Fibroblast of the conjunctiva (primary cell): Measurements from ENCODE around the gene TRAIP.
"Not testable (repeated sequence)": the region's sequence is repeated elsewhere in the genome, so short reads cannot be mapped to it uniquely, and the experiment has no call there.

Source experiments
- DNase-seq: peaks from one replicate; pipeline ENCODE4 v3.0.0-alpha.2; 2010; ENCODE audit warnings: low read depth

TRAIP gene

DNA sequence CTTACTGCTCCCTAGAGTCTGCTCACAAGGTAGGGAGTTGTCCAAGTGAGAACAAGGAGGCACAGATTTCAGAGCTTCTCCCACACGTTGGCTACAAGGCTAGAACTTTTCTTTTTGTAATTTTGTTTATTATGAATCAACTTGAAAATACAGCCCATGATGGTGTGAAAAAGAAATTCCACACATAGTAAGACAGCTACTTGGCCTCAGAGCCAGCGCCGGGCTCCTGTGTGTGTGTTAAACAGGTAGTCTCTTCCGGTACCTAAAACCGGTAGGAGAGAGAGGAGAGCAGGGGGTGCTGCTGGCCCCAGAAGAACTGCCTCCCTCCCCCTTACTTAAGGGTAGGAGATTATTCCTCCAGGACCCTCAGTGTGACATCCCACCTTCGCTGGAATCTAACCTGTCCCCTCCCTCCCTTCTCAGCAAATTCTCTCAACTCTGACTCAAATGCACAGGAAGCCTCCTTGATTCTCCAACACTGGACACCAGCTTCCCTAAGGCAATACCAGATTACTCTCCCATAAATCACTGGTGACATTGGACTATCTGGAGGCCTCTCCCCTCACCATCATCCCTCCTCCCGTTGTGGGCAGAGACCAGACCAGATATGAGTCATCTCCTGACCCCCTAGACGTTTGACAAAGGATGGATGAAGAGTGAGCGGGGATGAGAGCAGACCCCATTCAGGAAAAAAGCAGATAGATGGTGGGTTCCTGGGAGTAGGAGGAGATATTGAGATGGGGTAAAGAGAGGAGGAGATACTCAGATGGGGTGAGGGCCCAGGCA is 65.5 kb downstream of the TRAIP start:
- no peak for DNase-seq

DNA sequence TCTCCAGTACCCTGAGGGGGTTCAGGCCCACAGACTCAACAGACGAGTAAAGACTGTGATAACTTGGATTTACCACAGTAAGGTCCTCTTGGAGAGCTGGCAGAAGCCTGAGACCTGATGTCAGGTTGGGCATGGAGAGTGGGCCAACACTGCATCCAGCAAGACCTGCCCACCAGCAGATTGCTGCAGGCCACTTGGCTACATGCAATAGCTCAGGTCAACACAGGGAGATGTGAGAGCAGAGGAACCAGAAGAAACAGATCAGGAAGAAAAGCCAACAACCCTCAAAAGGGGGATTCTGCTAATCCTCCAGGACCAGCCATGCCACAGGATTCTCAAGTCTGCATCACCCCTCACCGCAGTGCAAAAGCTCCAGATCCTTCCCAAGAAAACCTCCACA is 68.3 kb downstream of the TRAIP start:
- DNase-seq, result no peak

GRCh38 chr3:49787536-49787935 is 68.8 kb downstream of the TRAIP start:
- no peak for DNase-seq

DNA sequence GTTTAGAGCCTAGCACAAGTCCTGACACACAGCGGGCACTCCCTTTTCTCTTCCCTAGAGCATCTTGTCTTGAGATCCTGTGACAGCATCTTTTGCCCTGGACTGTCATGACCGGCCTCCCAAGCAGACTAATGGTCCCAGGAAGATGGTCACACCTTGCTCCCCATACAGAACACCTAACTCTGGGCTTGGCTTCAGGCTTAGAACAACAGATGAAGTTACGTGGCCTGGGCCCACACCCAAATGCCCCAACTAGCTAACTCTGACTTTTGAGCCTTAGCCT is 69.2 kb downstream of the TRAIP start:
- no peak for DNase-seq

GRCh38 chr3:49786357-49787181 is 69.8 kb downstream of the TRAIP start, which contains the start of gene IP6K1:
Gene IP6K1 (minus strand): TSS chr3:49786542. CDS start chr3:49748040, 38,502 bp downstream.
- peak; percentile 100 for DNase-seq

GRCh38 chr3:49785565-49786356 is 70.6 kb downstream of the TRAIP start:
- DNase-seq, result no peak

GRCh38 chr3:49782277-49782676 is 74.1 kb downstream of the TRAIP start:
- DNase-seq, result not testable (repeated sequence)

DNA sequence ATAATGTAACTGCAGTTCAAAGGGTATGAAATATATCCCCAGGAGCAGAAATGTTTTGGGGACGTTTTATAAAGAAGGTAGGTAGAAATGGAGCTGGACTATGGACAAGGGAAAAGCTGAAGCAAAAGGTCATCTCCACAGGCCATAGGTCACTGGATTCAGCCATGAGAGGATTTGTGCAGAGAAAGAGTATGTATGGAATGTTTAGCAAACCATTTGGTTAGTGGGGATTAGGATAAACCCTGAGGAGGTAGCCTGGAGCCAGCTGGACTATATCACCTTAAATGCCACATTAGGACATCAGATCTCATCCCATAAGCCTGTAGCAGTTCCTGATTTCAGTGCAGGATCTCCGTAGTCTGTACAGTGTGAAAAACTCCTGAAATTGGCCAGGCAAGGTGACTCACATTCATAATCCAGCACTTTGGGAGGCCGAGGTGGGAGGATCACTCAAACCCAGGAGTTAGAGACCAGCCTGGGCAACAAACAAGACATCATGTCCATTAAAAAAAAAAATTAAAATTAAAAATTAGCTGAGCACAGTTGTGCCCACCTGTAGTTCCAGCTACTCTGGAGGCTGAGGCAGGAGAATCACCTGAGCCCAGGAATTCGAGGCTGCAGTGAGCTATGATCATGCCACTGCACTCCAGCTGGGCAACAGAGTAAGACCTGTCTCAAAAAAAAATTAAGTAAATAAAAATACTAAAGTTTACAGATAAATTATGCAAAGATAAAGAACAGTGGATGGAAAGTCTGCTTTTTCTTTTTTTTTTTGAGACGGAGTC is 74.8 kb downstream of the TRAIP start:
- no peak for DNase-seq

DNA sequence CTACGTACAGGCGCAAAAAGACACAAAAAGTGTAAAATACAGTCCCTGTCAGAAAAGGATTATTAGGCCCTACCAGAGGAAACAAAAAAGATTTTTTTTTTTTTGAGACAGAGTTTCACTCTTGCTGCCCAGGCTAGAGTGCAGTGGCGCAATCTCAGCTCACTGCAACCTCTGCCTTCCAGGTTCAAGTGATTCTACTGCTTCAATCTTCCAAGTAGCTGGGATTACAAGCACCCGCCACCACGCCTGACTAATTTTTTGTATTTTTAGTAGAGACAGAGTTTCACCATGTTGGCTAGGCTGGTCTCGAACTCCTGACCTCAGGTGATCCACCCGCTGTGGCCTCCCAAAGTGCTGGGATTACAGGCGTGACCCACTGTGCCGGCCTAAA is 75.4 kb downstream of the TRAIP start:
- not testable (repeated sequence) for DNase-seq

- no peak for DNase-seq
Observed at GRCh38 chr3:49780080-49780974, 76.0 kb downstream of the TRAIP start.

GRCh38 chr3:49779358-49780079 is 76.8 kb downstream of the TRAIP start:
- DNase-seq, result no peak
